Neural cell (in vitro differentiated cells): Measurements from ENCODE around the gene ST6GALNAC3. TPM values are rescaled to one million over a fixed set of nuclear protein-coding genes. Genes with fewer than 3 reads are reported as not detected.

Experiments
- H2AFZ ChIP-seq: fragments of 200-600, 300-800 bp; sonication (generic), shearing (Covaris generic); 2 replicates; pipeline ENCODE4 v1.6.0; 2014; ENCODE audit warnings: low read depth, mild to moderate bottlenecking, antibody characterized with exemption, low read length, moderate library complexity
- H3F3A ChIP-seq: fragments of 200-600 bp; shearing (Covaris generic); 2 replicates; pipeline ENCODE4 v1.6.1; 2016; ENCODE audit warnings: mild to moderate bottlenecking, moderate library complexity, mixed read lengths, antibody characterized with exemption, low read length; ENCODE audit not compliant: insufficient read depth, poor library complexity, severe bottlenecking
- H3K27ac ChIP-seq: fragments of 200-600, 300-800 bp; sonication (generic), shearing (Covaris generic); 2 replicates; pipeline ENCODE4 v1.5.1; 2014; ENCODE audit warnings: mild to moderate bottlenecking, low read length, moderate library complexity
- H3K27me3 ChIP-seq: fragments of 300-800, 200-600 bp; sonication (generic), shearing (Covaris generic); 2 replicates; pipeline ENCODE4 v1.6.0; 2014; ENCODE audit warnings: mild to moderate bottlenecking, low read depth, low read length, moderate library complexity; ENCODE audit not compliant: insufficient read depth
- H3K36me3 ChIP-seq: fragments of 300-800, 200-600 bp; sonication (generic), shearing (Covaris generic); 2 replicates; pipeline ENCODE4 v1.5.1; 2014; ENCODE audit warnings: mild to moderate bottlenecking, antibody characterized with exemption, low read length, moderate library complexity; ENCODE audit not compliant: insufficient read depth
- H3K4me2 ChIP-seq: fragments of 300-800, 200-600 bp; sonication (generic), shearing (Covaris generic); 2 replicates; pipeline ENCODE4 v1.6.0; 2014; ENCODE audit warnings: mild to moderate bottlenecking, low read length
- H3K4me3 ChIP-seq: fragments of 300-800, 200-600 bp; sonication (generic), shearing (Covaris generic); 2 replicates; pipeline ENCODE4 v1.5.1; 2014; ENCODE audit warnings: mild to moderate bottlenecking, low read length, moderate library complexity
- H3K79me2 ChIP-seq: fragments of 200-600 bp; shearing (Covaris generic); replicated peaks from 2 replicates; pipeline ENCODE4 v1.6.0; 2014; ENCODE audit warnings: mild to moderate bottlenecking, low read length, moderate library complexity; ENCODE audit not compliant: insufficient read depth
- H3K9ac ChIP-seq: fragments of 300-800, 200-600 bp; sonication (generic), shearing (Covaris generic); 2 replicates; pipeline ENCODE4 v1.6.1; 2016; ENCODE audit warnings: mild to moderate bottlenecking, low read length, mixed read lengths
- H3K9me2 ChIP-seq: fragments of 200-600 bp; shearing (Covaris generic); 2 replicates; pipeline ENCODE4 v1.6.1; 2016; ENCODE audit warnings: mild to moderate bottlenecking, low read length, mixed read lengths; ENCODE audit not compliant: insufficient read depth
- H3K9me3 ChIP-seq: fragments of 200-600, 300-800 bp; sonication (generic), shearing (Covaris generic); 2 replicates; pipeline ENCODE4 v1.6.1; 2016; ENCODE audit warnings: mild to moderate bottlenecking, mixed run types, low read length, moderate library complexity, mixed read lengths
- H4K20me1 ChIP-seq: fragments of 200-600 bp; shearing (Covaris generic); 2 replicates; pipeline ENCODE4 v1.6.1; 2016; ENCODE audit warnings: mild to moderate bottlenecking, mixed run types; ENCODE audit not compliant: insufficient read depth
- EP300 ChIP-seq: fragments of 450-650 bp; conservative IDR thresholded peaks from 2 replicates; pipeline ENCODE4 v1.6.1; 2014; ENCODE audit warnings: antibody characterized with exemption, mild to moderate bottlenecking, moderate library complexity; ENCODE audit not compliant: poor library complexity, severe bottlenecking
- MXI1 ChIP-seq: fragments of 450-650 bp; conservative IDR thresholded peaks from 2 replicates; pipeline ENCODE4 v1.6.1; 2014; ENCODE audit warnings: antibody characterized with exemption, mild to moderate bottlenecking; ENCODE audit not compliant: poor library complexity, severe bottlenecking
- POLR2AphosphoS5 ChIP-seq: IDR thresholded peaks from 2 replicates; pipeline ENCODE4 v1.6.1; 2012
- RAD21 ChIP-seq: fragments of 450-650 bp; conservative IDR thresholded peaks from 2 replicates; pipeline ENCODE4 v1.6.1; 2014; ENCODE audit warnings: antibody characterized with exemption, mild to moderate bottlenecking, moderate library complexity
- SMC3 ChIP-seq: fragments of 450-650 bp; conservative IDR thresholded peaks from 2 replicates; pipeline ENCODE4 v1.6.1; 2014; ENCODE audit warnings: antibody characterized with exemption, mild to moderate bottlenecking, moderate library complexity; ENCODE audit not compliant: poor library complexity
- TAF1 ChIP-seq: IDR thresholded peaks from 2 replicates; pipeline ENCODE4 v1.6.1; 2012; ENCODE audit warnings: low read depth
- polyA plus RNA-seq: library from polyadenylated mRNA; depleted of rRNA; stranded (reverse); fragments of >200 nt; gene quantifications from 2 replicates; pipeline ENCODE4 v1.2.3, GENCODE V29; 2014
- TF ChIP-seq, protein P1 (sequence below): IDR thresholded peaks from 2 replicates; pipeline ENCODE4 v1.6.1; 2012; ENCODE audit warnings: borderline replicate concordance
- TF ChIP-seq, protein P2 (sequence below): fragments of 450-650 bp; IDR thresholded peaks from 2 replicates; pipeline ENCODE4 v1.5.1; 2014; ENCODE audit warnings: antibody characterized with exemption, mild to moderate bottlenecking, moderate library complexity; ENCODE audit not compliant: poor library complexity, severe bottlenecking

Gene ST6GALNAC3
- polyA plus RNA-seq, 1 donor from 2014 or later, result 3.6 TPM

DNA sequence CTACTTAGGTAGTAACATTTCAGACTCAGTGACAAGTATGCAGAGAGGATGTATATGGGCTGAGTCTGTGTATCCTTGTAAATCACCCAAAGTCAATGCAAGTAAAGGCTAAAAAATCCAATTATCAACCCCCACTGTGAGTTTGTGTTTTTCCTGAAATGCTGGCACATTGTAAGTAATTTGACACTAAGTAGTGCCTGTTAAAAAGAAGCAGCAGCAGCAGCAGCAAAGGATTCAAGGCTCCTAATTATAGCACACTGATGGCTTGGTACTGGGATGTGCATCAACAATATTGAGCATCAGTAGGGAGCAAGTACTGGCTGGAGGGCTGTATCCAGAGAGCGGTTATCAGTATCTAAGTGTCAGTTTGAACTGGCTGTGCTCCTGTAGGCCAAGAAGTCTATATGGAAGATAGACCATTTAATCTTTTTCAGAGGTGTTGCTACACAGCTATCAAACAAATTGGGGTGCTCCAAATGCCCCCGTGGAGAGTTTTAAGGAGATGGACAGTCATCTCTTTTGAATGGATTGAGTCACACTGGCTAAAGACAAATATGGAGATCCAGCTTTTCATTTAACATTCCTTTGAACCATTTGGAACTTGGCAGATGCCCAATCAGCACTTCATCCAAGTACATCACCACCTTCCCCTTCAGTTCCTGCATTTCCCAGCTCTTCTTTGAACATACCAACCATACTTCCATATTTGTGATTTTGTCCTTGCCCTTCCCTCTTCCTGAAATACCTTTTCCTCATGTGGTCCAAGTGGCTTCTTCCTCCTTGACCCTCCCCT is 551.5 kb downstream of the ST6GALNAC3 start:
- Histone ChIP-seq H3K36me3 (no peaks in the 10 kb centered on the region), H3K4me2 (no peak overlapping the region), H3K4me3 (no peak overlapping the region), H3K79me2 (no peaks in the 10 kb centered on the region), H3K9me2 (no peaks in the 10 kb centered on the region), H3K9ac (no peak overlapping the region), H3F3A (no peaks in the 10 kb centered on the region), H2AFZ (no peak overlapping the region), H3K9me3 (no peaks in the 10 kb centered on the region), H3K27me3 (no peaks in the 10 kb centered on the region), H3K27ac (no peak overlapping the region), H4K20me1 (no peaks in the 10 kb centered on the region)
- TF ChIP-seq, protein P1, sequence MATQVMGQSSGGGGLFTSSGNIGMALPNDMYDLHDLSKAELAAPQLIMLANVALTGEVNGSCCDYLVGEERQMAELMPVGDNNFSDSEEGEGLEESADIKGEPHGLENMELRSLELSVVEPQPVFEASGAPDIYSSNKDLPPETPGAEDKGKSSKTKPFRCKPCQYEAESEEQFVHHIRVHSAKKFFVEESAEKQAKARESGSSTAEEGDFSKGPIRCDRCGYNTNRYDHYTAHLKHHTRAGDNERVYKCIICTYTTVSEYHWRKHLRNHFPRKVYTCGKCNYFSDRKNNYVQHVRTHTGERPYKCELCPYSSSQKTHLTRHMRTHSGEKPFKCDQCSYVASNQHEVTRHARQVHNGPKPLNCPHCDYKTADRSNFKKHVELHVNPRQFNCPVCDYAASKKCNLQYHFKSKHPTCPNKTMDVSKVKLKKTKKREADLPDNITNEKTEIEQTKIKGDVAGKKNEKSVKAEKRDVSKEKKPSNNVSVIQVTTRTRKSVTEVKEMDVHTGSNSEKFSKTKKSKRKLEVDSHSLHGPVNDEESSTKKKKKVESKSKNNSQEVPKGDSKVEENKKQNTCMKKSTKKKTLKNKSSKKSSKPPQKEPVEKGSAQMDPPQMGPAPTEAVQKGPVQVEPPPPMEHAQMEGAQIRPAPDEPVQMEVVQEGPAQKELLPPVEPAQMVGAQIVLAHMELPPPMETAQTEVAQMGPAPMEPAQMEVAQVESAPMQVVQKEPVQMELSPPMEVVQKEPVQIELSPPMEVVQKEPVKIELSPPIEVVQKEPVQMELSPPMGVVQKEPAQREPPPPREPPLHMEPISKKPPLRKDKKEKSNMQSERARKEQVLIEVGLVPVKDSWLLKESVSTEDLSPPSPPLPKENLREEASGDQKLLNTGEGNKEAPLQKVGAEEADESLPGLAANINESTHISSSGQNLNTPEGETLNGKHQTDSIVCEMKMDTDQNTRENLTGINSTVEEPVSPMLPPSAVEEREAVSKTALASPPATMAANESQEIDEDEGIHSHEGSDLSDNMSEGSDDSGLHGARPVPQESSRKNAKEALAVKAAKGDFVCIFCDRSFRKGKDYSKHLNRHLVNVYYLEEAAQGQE, result peak; percentile 65
- no peak for TF ChIP-seq MXI1
- no peak for TF ChIP-seq TAF1
- no peak for TF ChIP-seq POLR2AphosphoS5
- no peak for TF ChIP-seq SMC3
- TF ChIP-seq, protein P2, sequence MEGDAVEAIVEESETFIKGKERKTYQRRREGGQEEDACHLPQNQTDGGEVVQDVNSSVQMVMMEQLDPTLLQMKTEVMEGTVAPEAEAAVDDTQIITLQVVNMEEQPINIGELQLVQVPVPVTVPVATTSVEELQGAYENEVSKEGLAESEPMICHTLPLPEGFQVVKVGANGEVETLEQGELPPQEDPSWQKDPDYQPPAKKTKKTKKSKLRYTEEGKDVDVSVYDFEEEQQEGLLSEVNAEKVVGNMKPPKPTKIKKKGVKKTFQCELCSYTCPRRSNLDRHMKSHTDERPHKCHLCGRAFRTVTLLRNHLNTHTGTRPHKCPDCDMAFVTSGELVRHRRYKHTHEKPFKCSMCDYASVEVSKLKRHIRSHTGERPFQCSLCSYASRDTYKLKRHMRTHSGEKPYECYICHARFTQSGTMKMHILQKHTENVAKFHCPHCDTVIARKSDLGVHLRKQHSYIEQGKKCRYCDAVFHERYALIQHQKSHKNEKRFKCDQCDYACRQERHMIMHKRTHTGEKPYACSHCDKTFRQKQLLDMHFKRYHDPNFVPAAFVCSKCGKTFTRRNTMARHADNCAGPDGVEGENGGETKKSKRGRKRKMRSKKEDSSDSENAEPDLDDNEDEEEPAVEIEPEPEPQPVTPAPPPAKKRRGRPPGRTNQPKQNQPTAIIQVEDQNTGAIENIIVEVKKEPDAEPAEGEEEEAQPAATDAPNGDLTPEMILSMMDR, result no peak
- TF ChIP-seq RAD21, result no peak

DNA sequence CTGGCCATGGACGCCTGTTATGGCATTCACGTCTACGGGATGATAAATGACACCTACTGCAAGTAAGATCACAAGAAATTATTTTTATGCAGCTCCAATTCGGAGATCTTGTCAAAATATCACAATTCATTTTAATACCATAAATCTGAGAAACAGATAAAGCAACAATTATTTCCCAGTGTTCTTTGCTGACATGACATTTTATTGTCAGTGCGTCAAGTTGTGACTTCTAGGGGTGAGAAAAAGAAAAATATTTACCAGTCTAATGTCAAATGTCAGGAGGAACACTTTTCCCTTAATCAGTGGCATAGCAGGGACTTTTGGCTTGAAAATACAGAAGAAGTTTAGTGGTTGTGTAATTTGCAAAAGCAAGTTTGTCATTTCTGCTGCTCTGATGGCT is 553.0 kb downstream of the ST6GALNAC3 start:
- no peak overlapping the region for H3K27ac ChIP-seq
- no peak overlapping the region for H3K4me3 ChIP-seq
- no peaks in the 10 kb centered on the region for H3K9me2 ChIP-seq

More for the DNA sequence above, 553.0 kb downstream of the ST6GALNAC3 start:
- Histone ChIP-seq H3K79me2 (no peaks in the 10 kb centered on the region), H3F3A (no peaks in the 10 kb centered on the region), H3K9ac (no peak overlapping the region), H3K27me3 (no peaks in the 10 kb centered on the region), H3K4me2 (no peak overlapping the region), H3K9me3 (no peaks in the 10 kb centered on the region), H3K36me3 (no peaks in the 10 kb centered on the region), H2AFZ (no peak overlapping the region), H4K20me1 (no peaks in the 10 kb centered on the region)
- TF ChIP-seq, protein P2, result no peak
- peak; percentile 34 for TF ChIP-seq EP300
